Measurements from ENCODE around the gene COX6A1.
"Not testable (repeated sequence)": the region's sequence is repeated elsewhere in the genome, so short reads cannot be mapped to it uniquely, and the experiment has no call there.

The COX6A1 gene

GRCh38 chr12:120428597-120429229 lies 9.2 kb upstream of the COX6A1 start:
- no peak for DNase-seq

- no peak for DNase-seq
Observed at GRCh38 chr12:120429368-120429767, 8.5 kb upstream of the COX6A1 start.

- no peak for DNase-seq
Observed at GRCh38 chr12:120432772-120433525, 5.0 kb upstream of the COX6A1 start.

- DNase-seq = no peak
Observed at GRCh38 chr12:120438495-120439198, 734 bp downstream of the COX6A1 start.

GRCh38 chr12:120439646-120440247 lies 1.8 kb downstream of the COX6A1 start:
- peak; percentile 71 for DNase-seq

GRCh38 chr12:120444676-120445075 lies 6.8 kb downstream of the COX6A1 start:
- no peak for DNase-seq

GRCh38 chr12:120445911-120446843 lies 8.3 kb downstream of the COX6A1 start, which contains the start of the genes GATC and TRIAP1:
TSS of gene GATC (plus strand) at chr12:120446444. CDS start at chr12:120446481, 37 bp downstream.
TSS of gene TRIAP1 (minus strand) at chr12:120446384. CDS start at chr12:120446372, 12 bp downstream.
- DNase-seq = peak; percentile 65

- not testable (repeated sequence) for DNase-seq
Observed at GRCh38 chr12:120446844-120447178, 8.9 kb downstream of the COX6A1 start.

- no peak for DNase-seq
Observed at GRCh38 chr12:120447992-120448391, 10.1 kb downstream of the COX6A1 start.

GRCh38 chr12:120452524-120452923 lies 14.6 kb downstream of the COX6A1 start:
- DNase-seq = not testable (repeated sequence)

GRCh38 chr12:120453060-120453750 lies 15.3 kb downstream of the COX6A1 start:
- DNase-seq = no peak

- DNase-seq = peak; percentile 22
Observed at GRCh38 chr12:120453977-120454376, 16.1 kb downstream of the COX6A1 start.

- DNase-seq = no peak
Observed at GRCh38 chr12:120455302-120455701, 17.4 kb downstream of the COX6A1 start.

GRCh38 chr12:120457133-120457532 lies 19.2 kb downstream of the COX6A1 start:
- no peak for DNase-seq

GRCh38 chr12:120460157-120460556 lies 22.2 kb downstream of the COX6A1 start:
- no peak for DNase-seq

GRCh38 chr12:120462099-120462640 lies 24.3 kb downstream of the COX6A1 start:
- no peak for DNase-seq

- no peak for DNase-seq
Observed at GRCh38 chr12:120463712-120464111, 25.8 kb downstream of the COX6A1 start.

GRCh38 chr12:120465756-120466155 lies 27.8 kb downstream of the COX6A1 start:
- DNase-seq = no peak

- peak; percentile 30 for DNase-seq
Observed at GRCh38 chr12:120466560-120467315, 28.8 kb downstream of the COX6A1 start.

GRCh38 chr12:120467439-120467838 lies 29.5 kb downstream of the COX6A1 start:
- no peak for DNase-seq
